Astrocyte (in vitro differentiated cells and primary cell): ENCODE measurements around the gene SYNC. TPM values are rescaled to one million over a fixed set of nuclear protein-coding genes. Genes with fewer than 3 reads are reported as not detected.
A peak's percentile ranks its signal among the peaks of the same experiment; 100 is the strongest.

Experiments
- DNase-seq: peaks from one replicate; pipeline ENCODE4 v3.0.0-alpha.2; 2010; ENCODE audit warnings: low read depth
- FAIRE-seq: peaks from 2 replicates; lab custom pipeline; 2011; peaks lifted over from hg19 to GRCh38; lab: Jason Lieb, UNC
- H2AFZ ChIP-seq: 2 replicates; pipeline ENCODE4 v1.6.0; 2012; ENCODE audit warnings: low read depth, low read length, inconsistent platforms
- H3K27ac ChIP-seq: 2 replicates; pipeline ENCODE4 v1.5.1; 2011; ENCODE audit warnings: low read depth, low read length, inconsistent platforms
- H3K27me3 ChIP-seq: 2 replicates; pipeline ENCODE4 v1.6.0; 2011; ENCODE audit warnings: low read length, inconsistent platforms; ENCODE audit not compliant: insufficient read depth
- H3K36me3 ChIP-seq: 2 replicates; pipeline ENCODE4 v1.5.1; 2011; ENCODE audit warnings: low read length, inconsistent platforms; ENCODE audit not compliant: insufficient read depth
- H3K4me1 ChIP-seq: 2 replicates; pipeline ENCODE4 v1.5.1; 2011; ENCODE audit warnings: low read length, inconsistent platforms; ENCODE audit not compliant: insufficient read depth
- H3K4me2 ChIP-seq: 2 replicates; pipeline ENCODE4 v1.6.0; 2012; ENCODE audit warnings: low read length, inconsistent platforms
- H3K4me3 ChIP-seq: 2 replicates; pipeline ENCODE4 v1.5.1; 2011; ENCODE audit warnings: low read depth, mild to moderate bottlenecking, low read length, inconsistent platforms; ENCODE audit not compliant: insufficient read depth
- H3K79me2 ChIP-seq: 2 replicates; pipeline ENCODE4 v1.6.0; 2012; ENCODE audit warnings: mild to moderate bottlenecking, low read length, inconsistent platforms; ENCODE audit not compliant: insufficient read depth
- H3K9ac ChIP-seq: 2 replicates; pipeline ENCODE4 v1.6.0; 2012; ENCODE audit warnings: mild to moderate bottlenecking, low read length, inconsistent platforms
- H3K9me3 ChIP-seq: 2 replicates; pipeline ENCODE4 v1.5.1; 2012; ENCODE audit warnings: low read depth, mild to moderate bottlenecking, low read length, inconsistent platforms; ENCODE audit not compliant: insufficient read depth
- H4K20me1 ChIP-seq: 2 replicates; pipeline ENCODE4 v1.6.0; 2012; ENCODE audit warnings: low read length, inconsistent platforms; ENCODE audit not compliant: insufficient read depth
- H3K27ac Mint-ChIP-seq: one replicate; pipeline ENCODE4 v1.8.0; 2021; ENCODE audit warnings: mild to moderate bottlenecking, mixed read lengths; ENCODE audit not compliant: unreplicated experiment
- H3K27me3 Mint-ChIP-seq: one replicate; pipeline ENCODE4 v1.8.0; 2021; ENCODE audit warnings: low read depth, mixed read lengths; ENCODE audit not compliant: unreplicated experiment
- H3K36me3 Mint-ChIP-seq: one replicate; pipeline ENCODE4 v1.8.0; 2021; ENCODE audit warnings: low read depth, mixed read lengths; ENCODE audit not compliant: unreplicated experiment
- H3K4me1 Mint-ChIP-seq: one replicate; pipeline ENCODE4 v1.8.0; 2021; ENCODE audit warnings: low read depth, mixed read lengths; ENCODE audit not compliant: unreplicated experiment
- H3K4me3 Mint-ChIP-seq: one replicate; pipeline ENCODE4 v1.8.0; 2021; ENCODE audit warnings: mild to moderate bottlenecking, moderate library complexity, mixed read lengths; ENCODE audit not compliant: unreplicated experiment
- H3K9me3 Mint-ChIP-seq: one replicate; pipeline ENCODE4 v1.8.0; 2021; ENCODE audit warnings: mild to moderate bottlenecking, mixed read lengths; ENCODE audit not compliant: unreplicated experiment
- EZH2 ChIP-seq: IDR thresholded peaks from 2 replicates; pipeline ENCODE4 v1.6.1; 2012; ENCODE audit warnings: mild to moderate bottlenecking, low read length, inconsistent platforms; ENCODE audit not compliant: insufficient read depth
- total RNA-seq: library from RNA; stranded (reverse); gene quantifications from 2 replicates; pipeline ENCODE4 v1.2.1, GENCODE V29; 2021
- TF ChIP-seq, protein P1 (sequence below): IDR thresholded peaks from 2 replicates; pipeline ENCODE4 v1.5.1; 2011; ENCODE audit warnings: low read depth, mild to moderate bottlenecking, inconsistent platforms, low read length, moderate library complexity; ENCODE audit not compliant: insufficient read depth

Gene SYNC
- total RNA-seq, 1 donor from 2014 or later, result 20.6 TPM

DNA sequence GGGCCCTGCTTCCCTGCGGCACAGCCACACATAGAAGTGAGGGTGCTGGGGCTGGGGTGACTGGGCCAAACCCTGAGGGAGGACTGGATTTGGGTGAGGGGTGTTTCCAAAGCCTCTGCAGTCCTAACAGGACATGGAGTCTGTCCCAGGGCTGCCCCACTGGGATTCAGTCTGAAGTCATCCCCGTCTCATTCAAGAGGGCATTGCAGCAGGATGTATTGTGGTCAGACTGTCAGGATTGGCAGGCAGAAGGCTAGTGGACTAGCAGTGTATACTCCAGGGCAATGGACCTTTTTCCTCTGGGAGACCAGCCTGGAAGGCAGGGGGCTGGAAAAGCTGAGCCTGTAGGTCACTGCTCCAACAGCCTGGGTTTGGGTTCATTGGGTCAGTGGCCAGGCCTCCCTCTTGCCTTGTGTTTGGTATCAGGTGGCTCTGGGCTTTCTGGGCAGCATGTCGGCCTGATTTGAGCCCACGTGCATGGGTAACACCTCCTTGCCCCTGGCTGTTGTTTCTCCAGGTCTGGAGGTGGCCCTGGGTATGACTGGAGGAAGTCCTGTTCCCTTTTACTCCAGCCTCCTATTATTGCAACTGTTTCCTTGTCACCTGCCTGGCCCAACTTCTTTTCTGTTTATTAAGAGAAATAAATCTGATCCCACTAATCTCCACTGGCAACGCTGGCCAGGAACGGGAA lies 41.0 kb upstream of the SYNC start:
- Histone ChIP-seq H3K27me3 (no peaks in the 10 kb centered on the region), H3K9ac (no peak overlapping the region), H2AFZ (no peak overlapping the region), H3K4me3 (no peak overlapping the region), H3K9me3 (no peaks in the 10 kb centered on the region), H3K4me1 (peaks cover 22% of the 10 kb centered on the region), H4K20me1 (peaks cover 25% of the 10 kb centered on the region), H3K27ac (no peak overlapping the region), H3K79me2 (peaks cover 4% of the 10 kb centered on the region), H3K4me2 (peak overlapping the region; percentile 91), H3K36me3 (no peaks in the 10 kb centered on the region)
- Mint-ChIP-seq H3K36me3 (peaks cover 3% of the 10 kb centered on the region), H3K4me3 (peak overlapping the region; percentile 84), H3K27ac (no peak overlapping the region), H3K4me1 (peaks cover 6% of the 10 kb centered on the region), H3K27me3 (no peaks in the 10 kb centered on the region), H3K9me3 (no peaks in the 10 kb centered on the region)
- no peak for FAIRE-seq
- peak; percentile 10 for DNase-seq
- TF ChIP-seq EZH2, result no peak
- TF ChIP-seq, protein P1, sequence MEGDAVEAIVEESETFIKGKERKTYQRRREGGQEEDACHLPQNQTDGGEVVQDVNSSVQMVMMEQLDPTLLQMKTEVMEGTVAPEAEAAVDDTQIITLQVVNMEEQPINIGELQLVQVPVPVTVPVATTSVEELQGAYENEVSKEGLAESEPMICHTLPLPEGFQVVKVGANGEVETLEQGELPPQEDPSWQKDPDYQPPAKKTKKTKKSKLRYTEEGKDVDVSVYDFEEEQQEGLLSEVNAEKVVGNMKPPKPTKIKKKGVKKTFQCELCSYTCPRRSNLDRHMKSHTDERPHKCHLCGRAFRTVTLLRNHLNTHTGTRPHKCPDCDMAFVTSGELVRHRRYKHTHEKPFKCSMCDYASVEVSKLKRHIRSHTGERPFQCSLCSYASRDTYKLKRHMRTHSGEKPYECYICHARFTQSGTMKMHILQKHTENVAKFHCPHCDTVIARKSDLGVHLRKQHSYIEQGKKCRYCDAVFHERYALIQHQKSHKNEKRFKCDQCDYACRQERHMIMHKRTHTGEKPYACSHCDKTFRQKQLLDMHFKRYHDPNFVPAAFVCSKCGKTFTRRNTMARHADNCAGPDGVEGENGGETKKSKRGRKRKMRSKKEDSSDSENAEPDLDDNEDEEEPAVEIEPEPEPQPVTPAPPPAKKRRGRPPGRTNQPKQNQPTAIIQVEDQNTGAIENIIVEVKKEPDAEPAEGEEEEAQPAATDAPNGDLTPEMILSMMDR, result no peak

DNA sequence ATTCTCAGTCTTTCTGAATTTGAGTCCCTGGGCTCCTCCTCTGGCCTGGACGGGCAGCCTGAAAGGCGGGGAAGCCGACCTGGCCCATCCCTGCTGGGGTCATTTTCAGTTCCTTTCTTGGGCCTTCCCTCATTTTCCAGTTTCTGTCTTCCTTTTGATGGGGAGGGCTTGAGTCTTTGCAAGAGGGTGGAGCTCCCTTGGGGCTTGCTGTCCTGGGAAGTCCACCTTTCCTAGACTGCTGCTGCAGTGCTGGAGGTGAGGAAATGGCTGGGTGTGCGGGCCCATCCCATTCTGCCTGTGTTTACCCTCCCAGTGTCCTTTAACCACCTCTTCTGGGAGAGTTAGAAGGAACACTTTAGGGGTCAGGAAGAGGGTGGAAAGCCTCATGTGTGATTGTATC lies 40.4 kb upstream of the SYNC start:
- DNase-seq (no peak), FAIRE-seq (no peak)
- Histone ChIP-seq H3K4me1 (peaks cover 22% of the 10 kb centered on the region), H3K4me3 (no peak overlapping the region), H3K9me3 (no peaks in the 10 kb centered on the region), H3K36me3 (no peaks in the 10 kb centered on the region), H3K4me2 (peak overlapping the region; percentile 91), H2AFZ (no peak overlapping the region), H3K9ac (peak overlapping the region; percentile 80), H3K27ac (no peak overlapping the region), H3K79me2 (peaks cover 4% of the 10 kb centered on the region), H4K20me1 (peaks cover 22% of the 10 kb centered on the region), H3K27me3 (no peaks in the 10 kb centered on the region)
- no peaks in the 10 kb centered on the region for H3K9me3 Mint-ChIP-seq
- TF ChIP-seq, protein P1, result no peak
- no peak for TF ChIP-seq EZH2
- peaks cover 3% of the 10 kb centered on the region for H3K36me3 Mint-ChIP-seq
- H3K4me1 Mint-ChIP-seq, result peaks cover 6% of the 10 kb centered on the region
- H3K27ac Mint-ChIP-seq, result peak overlapping the region; percentile 69
- H3K4me3 Mint-ChIP-seq, result peak overlapping the region; percentile 84
- no peaks in the 10 kb centered on the region for H3K27me3 Mint-ChIP-seq
